A549 (cell line): Measurements from ENCODE around the gene ACYP2. TPM values are rescaled to one million over a fixed set of nuclear protein-coding genes. Genes with fewer than 3 reads are reported as not detected.
"Not testable (repeated sequence)": the region's sequence is repeated elsewhere in the genome, so short reads cannot be mapped to it uniquely, and the experiment has no call there.

Experiments used
- ATAC-seq, 2 experiments: fragments of 200-7000 bp in 1 of 2; fragments of >200 bp in 1 of 2; cut with Nextera tagmentation in 1 of 2; cut with Tn5 transposase in 1 of 2; 3 replicates each; pipeline versions ENCODE4 v1.8.0 to v1.9.1; 2018 to 2020; ENCODE audit warnings: mild to moderate bottlenecking in 1 of 2, moderate library complexity in 1 of 2
- CTCF ChIA-PET: fragments of 300-600 bp; sonication (Branson Sonifier 250); formaldehyde crosslinking; extraction: SDS; loops from one replicate; lab custom pipeline; 2021; ENCODE audit warnings: antibody characterized with exemption, inconsistent platforms; lab: Yijun Ruan, JAX
- POLR2A ChIA-PET: fragments of 350-600 bp; formaldehyde crosslinking; extraction: SDS; loops from one replicate; lab custom pipeline; 2021; ENCODE audit warnings: antibody characterized with exemption, inconsistent platforms; lab: Yijun Ruan, JAX
- DNase-seq, 2 experiments: peaks; one replicate each; pipeline versions ENCODE4 v3.0.0 to v3.0.0-alpha.2; 2011 to 2016; ENCODE audit warnings: low read depth in 1 of 2, low spot score in 1 of 2
- FAIRE-seq: peaks from 2 replicates; lab custom pipeline; 2011; peaks lifted over from hg19 to GRCh38; lab: Jason Lieb, UNC
- H3K27ac ChIP-seq, 2 experiments: fragments of >200 bp; sonication (Bioruptor Twin); formaldehyde crosslinking; 3 replicates each; pipeline ENCODE4 v1.5.1; 2016 to 2017
- H3K4me1 ChIP-seq: fragments of >200 bp; sonication (Bioruptor Twin); formaldehyde crosslinking; 3 replicates; pipeline ENCODE4 v1.6.1; 2016
- H3K4me2 ChIP-seq: fragments of >200 bp; sonication (Bioruptor Twin); formaldehyde crosslinking; 3 replicates; pipeline ENCODE4 v1.6.1; 2016
- H3K4me3 ChIP-seq: fragments of >200 bp; sonication (Bioruptor Twin); formaldehyde crosslinking; 3 replicates; pipeline ENCODE4 v1.5.1; 2016
- H3K9me3 ChIP-seq: fragments of >200 bp; sonication (Bioruptor Twin); formaldehyde crosslinking; 3 replicates; pipeline ENCODE4 v1.6.1; 2016
- CEBPB ChIP-seq, 2 experiments: fragments of >200 bp in 1 of 2; sonication (Bioruptor Twin) in 1 of 2; formaldehyde crosslinking in 1 of 2; IDR thresholded peaks; 2 replicates each; pipeline ENCODE4 v1.6.1; 2012 to 2016
- CHD4 ChIP-seq: fragments of 200-600 bp; sonication (generic); IDR thresholded peaks from 2 replicates; pipeline ENCODE4 v1.6.1; 2016; ENCODE audit warnings: antibody characterized with exemption, mild to moderate bottlenecking, borderline replicate concordance
- EHMT2 ChIP-seq: fragments of 200-600 bp; sonication (generic); IDR thresholded peaks from 2 replicates; pipeline ENCODE4 v1.6.1; 2016; ENCODE audit warnings: antibody characterized with exemption, low read depth, mild to moderate bottlenecking, moderate library complexity
- FOSB ChIP-seq: fragments of 250-450 bp; sonication (Bioruptor Pico); IDR thresholded peaks from 2 replicates; pipeline ENCODE4 v1.5.0; 2020; ENCODE audit warnings: mild to moderate bottlenecking, moderate library complexity
- HEYL ChIP-seq: fragments of 250-450 bp; sonication (Bioruptor Pico); IDR thresholded peaks from 2 replicates; pipeline ENCODE4 v1.8.0; 2021; ENCODE audit warnings: mild to moderate bottlenecking, moderate library complexity
- JUN ChIP-seq, 2 experiments: fragments of >200 bp; sonication (Bioruptor Twin); formaldehyde crosslinking; IDR thresholded peaks; 2 replicates in 1 of 2; 3 replicates in 1 of 2; pipeline ENCODE4 v1.6.1; 2016 to 2017
- KDM1A ChIP-seq: fragments of 200-600 bp; sonication (generic); IDR thresholded peaks from 2 replicates; pipeline ENCODE4 v1.6.1; 2016; ENCODE audit warnings: low read depth, mild to moderate bottlenecking
- MAFK ChIP-seq: fragments of 450-650 bp; IDR thresholded peaks from 2 replicates; pipeline ENCODE4 v1.6.1; 2014; ENCODE audit not compliant: partially characterized antibody
- MAZ ChIP-seq: fragments of 150-350 bp; IDR thresholded peaks from 2 replicates; pipeline ENCODE4 v1.6.1; 2014; ENCODE audit warnings: antibody characterized with exemption, low read depth, low read length, borderline replicate concordance
- MYC ChIP-seq: IDR thresholded peaks from 2 replicates; pipeline ENCODE4 v1.6.1; 2012; ENCODE audit warnings: mild to moderate bottlenecking, inconsistent platforms, low read length, improper control_type of control experiment, borderline replicate concordance
- POLR2A ChIP-seq: IDR thresholded peaks from 2 replicates; pipeline ENCODE4 v1.6.1; 2012; ENCODE audit warnings: mild to moderate bottlenecking, low read length
- RNF2 ChIP-seq: fragments of 200-600 bp; sonication (generic); IDR thresholded peaks from 2 replicates; pipeline ENCODE4 v1.6.1; 2016; ENCODE audit warnings: low read depth, mild to moderate bottlenecking, antibody characterized with exemption, moderate library complexity, borderline replicate concordance
- SREBF2 ChIP-seq: fragments of 450-650 bp; IDR thresholded peaks from 2 replicates; pipeline ENCODE4 v1.6.1; 2014; ENCODE audit warnings: mild to moderate bottlenecking, moderate library complexity
- TFCP2L1 ChIP-seq: fragments of 250-450 bp; sonication (Bioruptor Pico); IDR thresholded peaks from 2 replicates; pipeline ENCODE4 v1.5.0; 2021; ENCODE audit warnings: mild to moderate bottlenecking
- ZSCAN20 ChIP-seq: fragments of 250-450 bp; sonication (Bioruptor Pico); IDR thresholded peaks from 2 replicates; pipeline ENCODE4 v1.8.0; 2022; ENCODE audit warnings: mild to moderate bottlenecking, moderate library complexity
- WGBS: methylation state at CpG from one replicate; pipeline ENCODE4 v1.1.6; 2017; ENCODE audit errors: missing lambda C conversion rate; 5-methylcytosine and 5-hydroxymethylcytosine counted together
- polyA plus RNA-seq, 4 experiments: library from polyadenylated mRNA; depleted of rRNA in 3 of 4; stranded (reverse); fragments of >200 nt; fragmentation: RNase III in 1 of 4; extraction: RNeasy Plus Mini Kit Qiagen cat#74134 plus additional on column Dnase treatment in 1 of 4; gene quantifications; 2 replicates in 3 of 4; 3 replicates in 1 of 4; pipeline ENCODE4 v1.2.3, GENCODE V29; 2011 to 2017
- TF ChIP-seq, protein P1 (sequence below): fragments of >200 bp; sonication (Bioruptor Twin); formaldehyde crosslinking; IDR thresholded peaks from 2 replicates; pipeline ENCODE4 v1.6.1; 2016
- TF ChIP-seq, protein P2 (sequence below): fragments of >200 bp; sonication (Bioruptor Twin); formaldehyde crosslinking; IDR thresholded peaks from 3 replicates; pipeline ENCODE4 v1.5.1; 2016
- TF ChIP-seq, protein P3 (sequence below): fragments of 450-650 bp; IDR thresholded peaks from 2 replicates; pipeline ENCODE4 v1.6.1; 2014; ENCODE audit warnings: antibody characterized with exemption
- TF ChIP-seq, protein P4 (sequence below): IDR thresholded peaks from 2 replicates; pipeline ENCODE4 v1.6.1; 2012
- TF ChIP-seq, protein P5 (sequence below): fragments of 250-450 bp; sonication (Bioruptor Pico); IDR thresholded peaks from 2 replicates; pipeline ENCODE4 v1.5.0; 2021; ENCODE audit warnings: mild to moderate bottlenecking, moderate library complexity, borderline replicate concordance
- TF ChIP-seq, protein P6 (sequence below): fragments of 200-600 bp; sonication (generic); IDR thresholded peaks from 2 replicates; pipeline ENCODE4 v1.6.1; 2016; ENCODE audit warnings: antibody characterized with exemption, mild to moderate bottlenecking, moderate library complexity

The ACYP2 gene
- polyA plus RNA-seq, 2 of the 4 experiments (the other 2 are of a cell fraction): 10.0 to 11.4 TPM

DNA sequence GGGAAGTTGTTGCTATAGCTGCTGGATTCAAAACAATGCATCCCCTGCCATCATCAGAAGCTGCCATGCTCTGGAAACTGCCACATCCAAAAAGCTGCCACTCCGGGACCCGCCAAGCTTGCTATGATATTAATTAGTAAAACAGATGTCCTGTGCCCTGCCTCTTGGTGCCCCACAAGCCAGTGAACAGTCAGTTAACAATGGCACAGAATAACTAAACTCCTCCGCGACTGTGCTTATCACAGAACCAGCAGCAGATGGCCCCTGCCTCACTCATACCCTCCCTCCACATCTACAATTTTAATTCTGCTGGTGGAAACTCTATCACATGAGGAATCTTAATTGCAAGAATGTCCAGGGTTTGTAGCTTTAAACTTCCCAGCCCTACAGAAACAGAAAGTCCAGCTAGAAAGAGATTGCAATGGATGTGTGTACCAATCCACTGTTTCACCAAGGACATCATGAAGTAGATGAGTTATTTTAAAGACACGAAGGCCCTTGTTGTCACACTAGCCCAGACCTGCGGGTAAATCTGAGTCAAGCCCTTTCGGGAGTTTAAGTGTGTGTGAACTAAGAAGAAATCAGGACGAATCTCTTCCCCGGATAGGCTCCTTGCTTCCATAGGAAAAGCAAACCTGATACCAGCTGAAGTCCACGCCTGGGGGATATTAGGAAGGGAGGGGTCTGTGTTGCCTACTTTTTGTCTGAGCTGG is 7.4 kb upstream of the ACYP2 start:
- ATAC-seq (no peak), FAIRE-seq (no peak), DNase-seq (no peak)
- 78% methylated on average over 10 of the region's 10 CpGs for WGBS
- Histone ChIP-seq H3K9me3 (no peaks in the 10 kb centered on the region), H3K4me1 (peaks cover 16% of the 10 kb centered on the region), H3K27ac (no peak overlapping the region), H3K4me2 (no peak overlapping the region), H3K4me3 (no peak overlapping the region)
- ChIA-PET POLR2A (interaction anchor here (1.3 to 1.8 kb wide), 2 partner anchors 596 to 615 kb away, joined by 3 to 10 read pairs; partner anchors contain the start of gene EML6), CTCF (interaction anchor here (0.5 to 3.2 kb wide), 25 partner anchors 10 to 1067 kb away, joined by 3 to 73 read pairs (median 5); no protein-coding TSS in a partner anchor)
- no peak for TF ChIP-seq FOSB (CRISPR knock-in tag)
- no peak for TF ChIP-seq MYC
- TF ChIP-seq KDM1A: no peak
- TF ChIP-seq RNF2: no peak
- TF ChIP-seq, protein P1, sequence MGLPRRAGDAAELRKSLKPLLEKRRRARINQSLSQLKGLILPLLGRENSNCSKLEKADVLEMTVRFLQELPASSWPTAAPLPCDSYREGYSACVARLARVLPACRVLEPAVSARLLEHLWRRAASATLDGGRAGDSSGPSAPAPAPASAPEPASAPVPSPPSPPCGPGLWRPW: no peak
- no peak for TF ChIP-seq JUN (IDR thresholded peaks at IDR 0.05)
- no peak for TF ChIP-seq HEYL
- TF ChIP-seq SREBF2: no peak
- TF ChIP-seq, protein P2, sequence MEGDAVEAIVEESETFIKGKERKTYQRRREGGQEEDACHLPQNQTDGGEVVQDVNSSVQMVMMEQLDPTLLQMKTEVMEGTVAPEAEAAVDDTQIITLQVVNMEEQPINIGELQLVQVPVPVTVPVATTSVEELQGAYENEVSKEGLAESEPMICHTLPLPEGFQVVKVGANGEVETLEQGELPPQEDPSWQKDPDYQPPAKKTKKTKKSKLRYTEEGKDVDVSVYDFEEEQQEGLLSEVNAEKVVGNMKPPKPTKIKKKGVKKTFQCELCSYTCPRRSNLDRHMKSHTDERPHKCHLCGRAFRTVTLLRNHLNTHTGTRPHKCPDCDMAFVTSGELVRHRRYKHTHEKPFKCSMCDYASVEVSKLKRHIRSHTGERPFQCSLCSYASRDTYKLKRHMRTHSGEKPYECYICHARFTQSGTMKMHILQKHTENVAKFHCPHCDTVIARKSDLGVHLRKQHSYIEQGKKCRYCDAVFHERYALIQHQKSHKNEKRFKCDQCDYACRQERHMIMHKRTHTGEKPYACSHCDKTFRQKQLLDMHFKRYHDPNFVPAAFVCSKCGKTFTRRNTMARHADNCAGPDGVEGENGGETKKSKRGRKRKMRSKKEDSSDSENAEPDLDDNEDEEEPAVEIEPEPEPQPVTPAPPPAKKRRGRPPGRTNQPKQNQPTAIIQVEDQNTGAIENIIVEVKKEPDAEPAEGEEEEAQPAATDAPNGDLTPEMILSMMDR: no peak
- no peak for TF ChIP-seq MAZ
- TF ChIP-seq CEBPB (IDR thresholded peaks at IDR 0.05): no peak
- no peak for TF ChIP-seq POLR2A
- TF ChIP-seq, protein P3, sequence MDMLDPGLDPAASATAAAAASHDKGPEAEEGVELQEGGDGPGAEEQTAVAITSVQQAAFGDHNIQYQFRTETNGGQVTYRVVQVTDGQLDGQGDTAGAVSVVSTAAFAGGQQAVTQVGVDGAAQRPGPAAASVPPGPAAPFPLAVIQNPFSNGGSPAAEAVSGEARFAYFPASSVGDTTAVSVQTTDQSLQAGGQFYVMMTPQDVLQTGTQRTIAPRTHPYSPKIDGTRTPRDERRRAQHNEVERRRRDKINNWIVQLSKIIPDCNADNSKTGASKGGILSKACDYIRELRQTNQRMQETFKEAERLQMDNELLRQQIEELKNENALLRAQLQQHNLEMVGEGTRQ: no peak
- TF ChIP-seq ZSCAN20 (CRISPR knock-in tag): no peak
- TF ChIP-seq, protein P4, sequence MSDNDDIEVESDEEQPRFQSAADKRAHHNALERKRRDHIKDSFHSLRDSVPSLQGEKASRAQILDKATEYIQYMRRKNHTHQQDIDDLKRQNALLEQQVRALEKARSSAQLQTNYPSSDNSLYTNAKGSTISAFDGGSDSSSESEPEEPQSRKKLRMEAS: no peak
- TF ChIP-seq TFCP2L1 (CRISPR knock-in tag): no peak

DNA sequence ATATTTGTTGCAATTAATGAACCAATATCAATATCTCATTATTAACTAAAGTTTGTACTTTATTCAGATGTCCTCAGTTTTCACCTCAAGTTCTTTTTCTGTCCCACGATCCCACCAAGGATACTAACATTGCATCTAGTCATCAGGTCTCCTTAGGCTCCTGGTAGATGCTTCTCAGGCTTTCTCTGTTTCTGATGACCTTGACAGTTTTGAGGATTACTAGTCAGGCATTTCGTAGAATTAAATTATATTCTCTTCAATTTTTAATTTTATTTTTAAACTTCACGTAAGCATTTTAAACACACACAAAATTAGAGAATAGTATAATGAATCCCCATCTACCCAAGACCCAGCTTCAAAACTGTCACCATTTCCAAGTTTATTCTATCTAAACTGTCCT is 5.6 kb upstream of the ACYP2 start:
- ChIA-PET CTCF (interaction anchor here (1.5 to 3.3 kb wide), 3 partner anchors 413 to 595 kb away, joined by 3 to 17 read pairs (median 3); no protein-coding TSS in a partner anchor), POLR2A (no interaction called here)
- no peak for DNase-seq
- 63% methylated on average over 3 of the region's 3 CpGs for WGBS
- TF ChIP-seq CHD4 (no peak), EHMT2 (no peak), MAFK (peak; percentile 56), POLR2A (no peak), MYC (no peak)
- TF ChIP-seq, protein P5, sequence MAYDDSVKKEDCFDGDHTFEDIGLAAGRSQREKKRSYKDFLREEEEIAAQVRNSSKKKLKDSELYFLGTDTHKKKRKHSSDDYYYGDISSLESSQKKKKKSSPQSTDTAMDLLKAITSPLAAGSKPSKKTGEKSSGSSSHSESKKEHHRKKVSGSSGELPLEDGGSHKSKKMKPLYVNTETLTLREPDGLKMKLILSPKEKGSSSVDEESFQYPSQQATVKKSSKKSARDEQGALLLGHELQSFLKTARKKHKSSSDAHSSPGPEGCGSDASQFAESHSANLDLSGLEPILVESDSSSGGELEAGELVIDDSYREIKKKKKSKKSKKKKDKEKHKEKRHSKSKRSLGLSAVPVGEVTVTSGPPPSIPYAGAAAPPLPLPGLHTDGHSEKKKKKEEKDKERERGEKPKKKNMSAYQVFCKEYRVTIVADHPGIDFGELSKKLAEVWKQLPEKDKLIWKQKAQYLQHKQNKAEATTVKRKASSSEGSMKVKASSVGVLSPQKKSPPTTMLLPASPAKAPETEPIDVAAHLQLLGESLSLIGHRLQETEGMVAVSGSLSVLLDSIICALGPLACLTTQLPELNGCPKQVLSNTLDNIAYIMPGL (CRISPR knock-in tag): no peak
- TF ChIP-seq, protein P6, sequence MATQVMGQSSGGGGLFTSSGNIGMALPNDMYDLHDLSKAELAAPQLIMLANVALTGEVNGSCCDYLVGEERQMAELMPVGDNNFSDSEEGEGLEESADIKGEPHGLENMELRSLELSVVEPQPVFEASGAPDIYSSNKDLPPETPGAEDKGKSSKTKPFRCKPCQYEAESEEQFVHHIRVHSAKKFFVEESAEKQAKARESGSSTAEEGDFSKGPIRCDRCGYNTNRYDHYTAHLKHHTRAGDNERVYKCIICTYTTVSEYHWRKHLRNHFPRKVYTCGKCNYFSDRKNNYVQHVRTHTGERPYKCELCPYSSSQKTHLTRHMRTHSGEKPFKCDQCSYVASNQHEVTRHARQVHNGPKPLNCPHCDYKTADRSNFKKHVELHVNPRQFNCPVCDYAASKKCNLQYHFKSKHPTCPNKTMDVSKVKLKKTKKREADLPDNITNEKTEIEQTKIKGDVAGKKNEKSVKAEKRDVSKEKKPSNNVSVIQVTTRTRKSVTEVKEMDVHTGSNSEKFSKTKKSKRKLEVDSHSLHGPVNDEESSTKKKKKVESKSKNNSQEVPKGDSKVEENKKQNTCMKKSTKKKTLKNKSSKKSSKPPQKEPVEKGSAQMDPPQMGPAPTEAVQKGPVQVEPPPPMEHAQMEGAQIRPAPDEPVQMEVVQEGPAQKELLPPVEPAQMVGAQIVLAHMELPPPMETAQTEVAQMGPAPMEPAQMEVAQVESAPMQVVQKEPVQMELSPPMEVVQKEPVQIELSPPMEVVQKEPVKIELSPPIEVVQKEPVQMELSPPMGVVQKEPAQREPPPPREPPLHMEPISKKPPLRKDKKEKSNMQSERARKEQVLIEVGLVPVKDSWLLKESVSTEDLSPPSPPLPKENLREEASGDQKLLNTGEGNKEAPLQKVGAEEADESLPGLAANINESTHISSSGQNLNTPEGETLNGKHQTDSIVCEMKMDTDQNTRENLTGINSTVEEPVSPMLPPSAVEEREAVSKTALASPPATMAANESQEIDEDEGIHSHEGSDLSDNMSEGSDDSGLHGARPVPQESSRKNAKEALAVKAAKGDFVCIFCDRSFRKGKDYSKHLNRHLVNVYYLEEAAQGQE: no peak
- Histone ChIP-seq H3K4me3 (no peak overlapping the region), H3K27ac (no peak overlapping the region), H3K4me1 (peaks cover 5% of the 10 kb centered on the region; the same call in 2 of the 3 replicates), H3K4me2 (no peak overlapping the region), H3K9me3 (no peaks in the 10 kb centered on the region)
- no peak for FAIRE-seq
- no peak for ATAC-seq

DNA sequence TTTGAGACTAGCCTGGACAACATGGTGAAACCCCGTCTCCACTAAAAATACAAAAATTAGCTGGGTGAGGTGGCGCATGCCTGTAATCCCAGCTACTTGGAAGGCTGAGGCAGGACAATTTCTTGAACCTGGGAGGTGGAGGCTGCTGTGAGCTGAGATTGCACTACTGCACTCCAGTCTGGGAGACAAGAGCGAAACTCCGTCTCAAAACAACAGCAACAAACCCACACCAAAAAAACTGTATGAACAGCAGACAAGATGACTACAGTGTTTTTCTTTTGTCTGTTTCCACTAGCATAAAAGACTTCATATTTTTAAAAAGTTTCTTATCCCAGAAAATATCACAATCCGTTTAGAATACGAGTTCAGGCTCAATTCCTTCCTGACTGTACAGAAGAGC is 936 bp upstream of the ACYP2 start:
- not testable (repeated sequence) for FAIRE-seq, ATAC-seq, DNase-seq, H3K4me1 ChIP-seq
- Histone ChIP-seq H3K4me3 (peak overlapping the region; percentile 65), H3K4me2 (peak overlapping the region; percentile 90), H3K9me3 (peaks cover 16% of the 10 kb centered on the region), H3K27ac (peak overlapping the region; percentile 96 to 99)
- ChIA-PET POLR2A (interaction anchor here (0.7 to 1.8 kb wide), 2 partner anchors 483 to 590 kb away, joined by 5 to 9 read pairs; no protein-coding TSS in a partner anchor), CTCF (interaction anchor here (0.8 to 1.5 kb wide), 5 partner anchors 13 to 590 kb away, joined by 3 to 5 read pairs (median 4); no protein-coding TSS in a partner anchor)
- WGBS: 92% methylated on average over 6 of the region's 6 CpGs
